ENCODE data around the gene SMARCD1.
"Not testable (repeated sequence)": the region's sequence is repeated elsewhere in the genome, so short reads cannot be mapped to it uniquely, and the experiment has no call there.

SMARCD1 gene

DNA sequence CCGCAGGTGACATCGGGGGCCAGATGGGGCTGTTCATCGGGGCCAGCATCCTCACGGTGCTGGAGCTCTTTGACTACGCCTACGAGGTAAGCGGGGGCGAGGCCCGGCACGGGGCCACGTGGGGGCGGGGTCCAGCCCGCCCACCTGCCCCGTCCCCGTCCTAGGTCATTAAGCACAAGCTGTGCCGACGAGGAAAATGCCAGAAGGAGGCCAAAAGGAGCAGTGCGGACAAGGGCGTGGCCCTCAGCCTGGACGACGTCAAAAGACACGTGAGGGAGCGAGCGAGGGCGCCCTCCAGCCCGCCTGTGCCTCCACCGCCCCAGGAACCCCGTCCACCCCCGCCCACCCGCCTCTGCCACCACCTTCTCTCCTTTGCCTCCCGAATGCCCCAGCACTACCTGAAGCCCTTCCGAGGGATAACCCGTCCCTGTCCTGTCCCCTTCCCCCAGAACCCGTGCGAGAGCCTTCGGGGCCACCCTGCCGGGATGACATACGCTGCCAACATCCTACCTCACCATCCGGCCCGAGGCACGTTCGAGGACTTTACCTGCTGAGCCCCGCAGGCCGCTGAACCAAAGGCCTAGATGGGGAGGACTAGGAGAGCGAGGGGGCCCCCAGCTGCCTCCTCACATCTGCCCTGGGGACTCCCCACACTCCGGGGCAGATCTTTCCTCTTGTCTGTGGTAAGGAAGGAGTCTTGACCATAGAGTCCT is 3.9 kb upstream of the SMARCD1 start:
- Histone ChIP-seq H3K9me3 (ENCODE audit: control insufficient read depth, insufficient read depth, low read length) (no peaks in the 10 kb centered on the region), H3K36me3 (ENCODE audit: control insufficient read depth, insufficient read depth, low read length) (0 out of 2 replicates have a peak, but pooled peaks cover under 1% of the 10 kb centered on the region), H3K4me1 (ENCODE audit: control insufficient read depth, insufficient read depth, low read length) (no peaks in the 10 kb centered on the region), H3K4me3 (ENCODE audit: low read depth, low read length) (no peak overlapping the region), H3K27me3 (ENCODE audit: control insufficient read depth, insufficient read depth, low read length) (peaks cover 17% of the 10 kb centered on the region), H3K27ac (ENCODE audit: low read depth, low read length) (no peak overlapping the region), H3K9ac (ENCODE audit: low read depth, low read length) (no peak overlapping the region)

DNA sequence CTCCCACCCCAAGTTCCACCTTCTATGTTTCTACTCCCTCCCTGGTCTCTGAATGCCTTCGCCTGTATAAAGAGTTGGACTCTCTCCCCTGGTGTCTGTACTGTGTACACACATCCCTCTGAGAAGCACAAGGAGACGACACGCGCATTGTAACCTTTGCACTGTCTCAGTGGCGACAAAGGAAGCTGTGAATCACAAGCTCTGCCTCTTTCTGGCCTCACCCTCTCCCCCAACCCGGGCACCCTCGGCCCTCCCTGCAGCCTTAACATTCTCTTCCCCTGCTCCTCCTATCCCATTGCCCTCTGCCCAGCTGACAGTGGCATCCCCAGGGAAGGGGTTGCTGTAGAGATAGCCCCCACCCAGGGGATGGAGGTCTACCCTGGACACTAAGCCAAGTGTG is 2.5 kb upstream of the SMARCD1 start:
- Histone ChIP-seq H3K36me3 (ENCODE audit: control insufficient read depth, insufficient read depth, low read length) (peaks cover 14% of the 10 kb centered on the region), H3K27ac (ENCODE audit: low read depth, low read length) (no peak overlapping the region), H3K4me1 (ENCODE audit: control insufficient read depth, insufficient read depth, low read length) (no peaks in the 10 kb centered on the region), H3K9ac (ENCODE audit: low read depth, low read length) (no peak overlapping the region), H3K4me3 (ENCODE audit: low read depth, low read length) (no peak overlapping the region), H3K9me3 (ENCODE audit: control insufficient read depth, insufficient read depth, low read length) (no peaks in the 10 kb centered on the region), H3K27me3 (ENCODE audit: control insufficient read depth, insufficient read depth, low read length) (peaks cover 17% of the 10 kb centered on the region)

DNA sequence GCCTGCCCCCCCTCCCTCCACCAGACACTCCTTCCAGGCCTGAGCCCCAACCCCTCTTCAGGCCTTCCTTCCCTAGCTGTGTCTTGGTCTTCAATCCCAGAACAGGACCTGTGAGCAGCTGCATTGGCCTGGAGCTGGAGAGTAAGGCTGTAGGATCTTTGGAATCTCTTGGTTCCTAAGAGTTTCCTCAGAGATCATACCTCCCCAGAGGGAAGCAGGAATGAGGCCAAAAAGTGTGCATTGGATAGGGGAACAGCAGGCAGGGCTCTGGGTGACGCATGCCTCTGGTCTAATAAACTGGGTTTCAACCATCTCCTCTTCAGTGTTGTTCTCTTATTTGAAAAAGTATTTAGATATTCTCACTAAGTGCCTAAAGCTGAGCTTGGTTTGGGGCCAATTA is 1.8 kb upstream of the SMARCD1 start:
- H3K9ac ChIP-seq (ENCODE audit: low read depth, low read length) = no peak overlapping the region
- peaks cover 21% of the 10 kb centered on the region for H3K36me3 ChIP-seq (ENCODE audit: control insufficient read depth, insufficient read depth, low read length)
- no peaks in the 10 kb centered on the region for H3K4me1 ChIP-seq (ENCODE audit: control insufficient read depth, insufficient read depth, low read length)
- no peak overlapping the region for H3K4me3 ChIP-seq (ENCODE audit: low read depth, low read length)
- no peaks in the 10 kb centered on the region for H3K9me3 ChIP-seq (ENCODE audit: control insufficient read depth, insufficient read depth, low read length)
- H3K27me3 ChIP-seq (ENCODE audit: control insufficient read depth, insufficient read depth, low read length) = peaks cover 17% of the 10 kb centered on the region
- H3K27ac ChIP-seq (ENCODE audit: low read depth, low read length) = no peak overlapping the region

DNA sequence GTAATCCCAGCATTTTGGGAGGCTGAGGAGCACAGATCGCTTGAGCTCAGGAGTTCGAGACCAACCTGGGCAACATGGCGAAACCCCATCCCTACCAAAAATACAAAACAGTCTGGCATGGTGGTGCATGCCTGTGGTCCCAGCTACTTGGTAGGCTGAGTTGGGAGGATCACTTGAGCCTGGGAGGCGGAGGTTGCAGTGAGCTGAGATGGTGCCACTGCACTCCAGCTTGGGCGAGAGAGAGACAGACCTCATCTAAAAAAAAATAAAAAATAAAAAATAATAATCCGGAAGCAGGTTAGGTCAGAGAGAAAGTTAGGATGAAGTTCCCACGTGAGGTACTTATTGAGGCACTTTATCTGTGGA is 750 bp upstream of the SMARCD1 start:
- not testable (repeated sequence) for H3K4me1 ChIP-seq (ENCODE audit: control insufficient read depth, insufficient read depth, low read length); H3K9me3 ChIP-seq (ENCODE audit: control insufficient read depth, insufficient read depth, low read length)
- peak overlapping the region; percentile 69 for H3K9ac ChIP-seq (ENCODE audit: low read depth, low read length)

DNA sequence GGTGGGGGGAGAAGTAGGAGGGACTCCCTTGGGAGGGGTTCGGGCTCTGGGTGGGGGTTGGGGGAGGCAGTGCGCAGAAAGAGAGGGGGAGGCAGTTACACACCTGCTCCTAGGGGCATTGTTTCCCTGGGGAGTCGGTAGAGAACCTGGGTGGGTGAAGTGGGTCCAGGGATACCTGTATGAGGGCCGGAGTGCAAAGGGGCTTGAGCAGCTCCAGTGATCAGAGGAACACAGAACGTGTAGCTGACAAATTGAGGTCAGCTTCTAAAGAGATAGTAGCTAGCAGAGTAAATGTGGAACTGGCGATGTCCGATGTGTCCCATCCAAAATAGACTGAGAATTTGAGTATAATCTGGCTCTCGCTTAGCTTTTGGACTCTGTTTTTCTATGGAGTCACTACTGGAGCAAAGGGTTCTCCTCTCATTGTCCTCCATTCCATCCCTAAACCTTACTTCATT is 502 bp downstream of the SMARCD1 start:
- H3K4me1 ChIP-seq (ENCODE audit: control insufficient read depth, insufficient read depth, low read length) = no peaks in the 10 kb centered on the region
- peak overlapping the region; percentile 98 for H3K27ac ChIP-seq (ENCODE audit: low read depth, low read length)

More for the DNA sequence above, 750 bp upstream of the SMARCD1 start:
- Histone ChIP-seq H3K27ac (ENCODE audit: low read depth, low read length) (peak overlapping the region; percentile 98), H3K27me3 (ENCODE audit: control insufficient read depth, insufficient read depth, low read length) (peaks cover 17% of the 10 kb centered on the region), H3K36me3 (ENCODE audit: control insufficient read depth, insufficient read depth, low read length) (peaks cover 31% of the 10 kb centered on the region), H3K4me3 (ENCODE audit: low read depth, low read length) (peak overlapping the region; percentile 75)

DNA sequence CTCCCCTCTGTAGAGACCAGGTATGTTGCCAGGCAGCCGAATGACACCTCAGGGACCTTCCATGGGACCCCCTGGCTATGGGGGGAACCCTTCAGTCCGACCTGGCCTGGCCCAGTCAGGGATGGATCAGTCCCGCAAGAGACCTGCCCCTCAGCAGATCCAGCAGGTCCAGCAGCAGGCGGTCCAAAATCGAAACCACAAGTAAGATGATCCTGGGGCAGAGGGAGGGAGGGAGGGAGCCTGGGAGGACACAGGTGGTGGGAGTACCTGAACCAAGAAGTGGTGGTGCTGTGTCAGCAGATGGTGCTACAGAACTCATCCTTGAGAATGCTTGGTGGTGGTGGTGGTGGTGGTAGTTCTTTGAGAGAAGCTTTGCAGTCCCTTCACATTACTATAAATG is 1.0 kb downstream of the SMARCD1 start:
- no peaks in the 10 kb centered on the region for H3K9me3 ChIP-seq (ENCODE audit: control insufficient read depth, insufficient read depth, low read length)
- H3K36me3 ChIP-seq (ENCODE audit: control insufficient read depth, insufficient read depth, low read length) = peaks cover 49% of the 10 kb centered on the region
- peak overlapping the region; percentile 98 for H3K27ac ChIP-seq (ENCODE audit: low read depth, low read length)
- H3K9ac ChIP-seq (ENCODE audit: low read depth, low read length) = no peak overlapping the region
- H3K27me3 ChIP-seq (ENCODE audit: control insufficient read depth, insufficient read depth, low read length) = peaks cover 5% of the 10 kb centered on the region; the same call in 1 of the 2 replicates
- H3K4me3 ChIP-seq (ENCODE audit: low read depth, low read length) = peak overlapping the region; percentile 75
- H3K4me1 ChIP-seq (ENCODE audit: control insufficient read depth, insufficient read depth, low read length) = no peaks in the 10 kb centered on the region

More for the DNA sequence above, 502 bp downstream of the SMARCD1 start:
- Histone ChIP-seq H3K27me3 (ENCODE audit: control insufficient read depth, insufficient read depth, low read length) (peaks cover 10% of the 10 kb centered on the region), H3K9ac (ENCODE audit: low read depth, low read length) (peak overlapping the region; percentile 11), H3K36me3 (ENCODE audit: control insufficient read depth, insufficient read depth, low read length) (peaks cover 44% of the 10 kb centered on the region), H3K9me3 (ENCODE audit: control insufficient read depth, insufficient read depth, low read length) (no peaks in the 10 kb centered on the region), H3K4me3 (ENCODE audit: low read depth, low read length) (peak overlapping the region; percentile 75)

DNA sequence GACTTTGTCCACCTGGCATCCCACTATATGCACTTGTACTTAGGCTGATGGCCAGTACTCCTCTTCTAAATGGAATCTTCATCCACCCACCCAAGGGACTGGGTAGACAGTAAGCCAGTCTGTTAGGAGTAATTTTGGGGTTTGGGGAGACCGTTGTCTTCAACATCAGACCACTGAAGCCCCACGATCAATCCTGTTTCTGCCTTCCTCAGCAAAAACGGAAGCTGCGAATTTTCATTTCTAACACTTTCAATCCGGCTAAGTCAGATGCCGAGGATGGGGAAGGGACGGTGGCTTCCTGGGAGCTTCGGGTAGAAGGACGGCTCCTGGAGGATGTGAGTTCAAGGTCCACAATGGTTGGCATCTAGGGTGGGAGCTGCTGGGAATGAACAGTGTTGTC is 2.0 kb downstream of the SMARCD1 start:
- Histone ChIP-seq H3K36me3 (ENCODE audit: control insufficient read depth, insufficient read depth, low read length) (peaks cover 58% of the 10 kb centered on the region), H3K9ac (ENCODE audit: low read depth, low read length) (no peak overlapping the region), H3K27ac (ENCODE audit: low read depth, low read length) (no peak overlapping the region)

DNA sequence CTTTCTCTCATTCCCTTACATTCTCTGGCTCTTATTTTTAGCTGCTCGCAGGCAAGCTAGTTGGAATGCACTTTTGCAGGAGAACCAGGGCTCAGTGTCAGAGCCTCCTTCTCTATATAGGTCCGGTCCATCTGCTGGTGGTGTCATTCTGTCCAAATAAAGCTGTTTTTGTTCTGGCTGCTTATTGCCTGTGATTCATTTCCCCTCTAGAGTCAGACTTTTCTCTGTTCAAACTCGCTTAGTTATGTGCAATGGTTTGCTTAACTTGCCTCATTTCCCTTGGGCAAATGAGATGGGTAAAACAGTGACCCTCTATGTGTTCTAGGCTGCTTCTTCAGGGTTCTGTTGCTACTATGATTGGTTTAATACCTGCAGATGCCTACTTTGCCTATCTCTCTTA is 2.9 kb downstream of the SMARCD1 start:
- H3K27me3 ChIP-seq (ENCODE audit: control insufficient read depth, insufficient read depth, low read length) = no peaks in the 10 kb centered on the region
- peaks cover 65% of the 10 kb centered on the region for H3K36me3 ChIP-seq (ENCODE audit: control insufficient read depth, insufficient read depth, low read length)
- H3K9me3 ChIP-seq (ENCODE audit: control insufficient read depth, insufficient read depth, low read length) = no peaks in the 10 kb centered on the region
- no peak overlapping the region for H3K9ac ChIP-seq (ENCODE audit: low read depth, low read length)
- H3K4me3 ChIP-seq (ENCODE audit: low read depth, low read length) = no peak overlapping the region
- no peaks in the 10 kb centered on the region for H3K4me1 ChIP-seq (ENCODE audit: control insufficient read depth, insufficient read depth, low read length)
- no peak overlapping the region for H3K27ac ChIP-seq (ENCODE audit: low read depth, low read length)

More for the DNA sequence above, 2.0 kb downstream of the SMARCD1 start:
- no peak overlapping the region for H3K4me3 ChIP-seq (ENCODE audit: low read depth, low read length)
- H3K9me3 ChIP-seq (ENCODE audit: control insufficient read depth, insufficient read depth, low read length) = no peaks in the 10 kb centered on the region
- H3K27me3 ChIP-seq (ENCODE audit: control insufficient read depth, insufficient read depth, low read length) = no peaks in the 10 kb centered on the region
- no peaks in the 10 kb centered on the region for H3K4me1 ChIP-seq (ENCODE audit: control insufficient read depth, insufficient read depth, low read length)

DNA sequence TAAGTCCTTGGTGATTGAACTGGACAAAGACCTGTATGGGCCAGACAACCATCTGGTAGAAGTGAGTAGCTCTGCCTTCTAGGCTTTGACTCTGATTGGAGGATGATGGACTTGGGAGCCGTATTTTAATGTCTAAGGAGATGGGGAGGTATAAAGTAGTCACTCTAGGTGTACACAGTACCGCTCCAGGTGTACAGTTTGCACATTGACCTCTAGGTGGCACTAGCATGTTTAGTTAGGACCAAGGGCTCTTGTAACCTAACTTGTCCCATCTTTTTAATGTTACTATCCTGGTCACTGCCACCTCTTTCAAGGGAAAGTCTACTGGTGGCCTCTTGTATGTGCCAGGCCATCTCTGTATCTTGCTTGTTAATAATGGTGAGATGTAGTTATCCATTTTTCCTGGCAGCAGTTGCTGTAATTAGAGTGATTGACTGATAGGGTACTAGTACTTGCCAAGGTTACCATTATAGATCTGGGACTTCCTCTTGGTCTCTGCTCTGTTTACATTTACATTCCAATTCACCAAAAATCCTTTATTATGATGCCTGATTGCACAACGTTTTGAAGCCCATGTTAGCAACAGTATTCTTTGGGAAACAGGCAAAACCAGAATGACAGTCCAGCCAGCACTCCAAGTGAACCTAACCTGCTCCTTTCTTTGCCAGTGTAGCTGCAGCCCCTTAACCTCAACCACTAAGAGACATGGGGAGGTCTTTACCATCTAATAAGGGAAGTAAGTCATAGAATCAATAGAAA is 3.6 kb downstream of the SMARCD1 start:
- no peaks in the 10 kb centered on the region for H3K4me1 ChIP-seq (ENCODE audit: control insufficient read depth, insufficient read depth, low read length)
- no peak overlapping the region for H3K9ac ChIP-seq (ENCODE audit: low read depth, low read length)
- no peak overlapping the region for H3K4me3 ChIP-seq (ENCODE audit: low read depth, low read length)
- peaks cover 72% of the 10 kb centered on the region for H3K36me3 ChIP-seq (ENCODE audit: control insufficient read depth, insufficient read depth, low read length)
- no peaks in the 10 kb centered on the region for H3K27me3 ChIP-seq (ENCODE audit: control insufficient read depth, insufficient read depth, low read length)
- H3K27ac ChIP-seq (ENCODE audit: low read depth, low read length) = no peak overlapping the region
- H3K9me3 ChIP-seq (ENCODE audit: control insufficient read depth, insufficient read depth, low read length) = no peaks in the 10 kb centered on the region

DNA sequence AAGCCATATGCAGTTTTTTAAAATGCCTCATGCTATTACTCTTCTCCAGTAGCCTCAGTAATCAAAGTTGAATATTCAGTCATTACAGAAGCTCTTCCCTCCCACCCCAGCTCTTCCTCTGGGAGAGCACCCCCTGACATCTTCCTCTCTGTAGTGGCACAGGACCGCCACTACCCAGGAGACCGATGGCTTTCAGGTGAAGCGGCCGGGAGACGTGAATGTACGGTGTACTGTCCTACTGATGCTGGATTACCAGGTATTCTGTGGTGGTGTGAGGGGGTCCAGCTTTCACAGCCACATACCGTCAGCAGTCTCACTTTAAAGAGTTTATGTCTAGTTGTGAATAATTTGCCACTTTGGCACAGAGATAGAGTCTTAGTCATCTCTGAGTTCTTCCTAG is 4.6 kb downstream of the SMARCD1 start:
- peaks cover 82% of the 10 kb centered on the region for H3K36me3 ChIP-seq (ENCODE audit: control insufficient read depth, insufficient read depth, low read length)
- no peaks in the 10 kb centered on the region for H3K9me3 ChIP-seq (ENCODE audit: control insufficient read depth, insufficient read depth, low read length)
- H3K4me3 ChIP-seq (ENCODE audit: low read depth, low read length) = no peak overlapping the region
- no peak overlapping the region for H3K27ac ChIP-seq (ENCODE audit: low read depth, low read length)
- no peak overlapping the region for H3K9ac ChIP-seq (ENCODE audit: low read depth, low read length)
- no peaks in the 10 kb centered on the region for H3K27me3 ChIP-seq (ENCODE audit: control insufficient read depth, insufficient read depth, low read length)
- H3K4me1 ChIP-seq (ENCODE audit: control insufficient read depth, insufficient read depth, low read length) = no peaks in the 10 kb centered on the region

DNA sequence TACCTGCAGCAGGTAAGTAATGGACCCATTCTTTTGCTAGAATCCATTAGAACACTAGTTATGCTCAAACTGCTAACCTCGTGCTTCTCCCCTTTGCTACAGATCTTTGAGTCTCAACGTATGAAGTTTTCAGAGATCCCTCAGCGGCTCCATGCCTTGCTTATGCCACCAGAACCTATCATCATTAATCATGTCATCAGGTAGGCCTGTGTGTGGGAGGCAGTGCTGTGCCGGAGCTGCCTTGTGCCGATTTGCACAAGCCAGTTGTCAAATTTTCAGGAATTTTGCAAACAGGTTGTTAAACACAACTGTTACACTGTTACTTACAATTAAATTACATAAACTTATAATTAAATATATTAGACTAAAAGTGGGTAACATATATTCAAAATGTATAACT is 5.2 kb downstream of the SMARCD1 start:
- Histone ChIP-seq H3K9ac (ENCODE audit: low read depth, low read length) (no peak overlapping the region), H3K36me3 (ENCODE audit: control insufficient read depth, insufficient read depth, low read length) (peaks cover 87% of the 10 kb centered on the region), H3K4me1 (ENCODE audit: control insufficient read depth, insufficient read depth, low read length) (no peaks in the 10 kb centered on the region), H3K27me3 (ENCODE audit: control insufficient read depth, insufficient read depth, low read length) (no peaks in the 10 kb centered on the region), H3K9me3 (ENCODE audit: control insufficient read depth, insufficient read depth, low read length) (no peaks in the 10 kb centered on the region), H3K27ac (ENCODE audit: low read depth, low read length) (no peak overlapping the region), H3K4me3 (ENCODE audit: low read depth, low read length) (no peak overlapping the region)

Data from HUES48 (cell line).